NK-92 (cell line): ENCODE results near the gene ZNF467.

Experiments used
- DNase-seq: peaks from one replicate; lab custom pipeline; 2025; ENCODE audit not compliant: unreplicated experiment; lab: John Stamatoyannopoulos, UW

ZNF467 gene

GRCh38 chr7:149808311-149808710, 34.9 kb upstream of the ZNF467 start:
- no peak for DNase-seq

DNA sequence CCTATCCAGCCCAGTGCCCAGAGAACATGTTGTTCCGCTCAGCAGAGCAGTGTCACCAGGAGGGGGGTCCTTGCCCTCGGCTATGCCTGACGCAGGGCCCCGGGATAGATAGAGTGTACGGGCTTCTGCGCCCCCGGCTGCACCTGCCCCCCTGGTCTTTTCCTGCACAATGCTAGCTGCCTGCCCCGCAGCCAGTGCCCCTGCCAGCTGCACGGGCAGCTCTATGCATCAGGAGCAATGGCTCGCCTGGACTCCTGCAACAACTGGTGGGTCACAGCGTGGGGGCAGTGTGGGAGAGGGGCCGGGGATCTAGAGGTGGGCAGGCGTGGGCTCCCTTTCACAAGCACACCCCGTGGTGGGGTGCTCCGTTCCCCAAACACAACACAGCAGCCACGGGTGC, 33.3 kb upstream of the ZNF467 start:
- DNase-seq: no peak

DNA sequence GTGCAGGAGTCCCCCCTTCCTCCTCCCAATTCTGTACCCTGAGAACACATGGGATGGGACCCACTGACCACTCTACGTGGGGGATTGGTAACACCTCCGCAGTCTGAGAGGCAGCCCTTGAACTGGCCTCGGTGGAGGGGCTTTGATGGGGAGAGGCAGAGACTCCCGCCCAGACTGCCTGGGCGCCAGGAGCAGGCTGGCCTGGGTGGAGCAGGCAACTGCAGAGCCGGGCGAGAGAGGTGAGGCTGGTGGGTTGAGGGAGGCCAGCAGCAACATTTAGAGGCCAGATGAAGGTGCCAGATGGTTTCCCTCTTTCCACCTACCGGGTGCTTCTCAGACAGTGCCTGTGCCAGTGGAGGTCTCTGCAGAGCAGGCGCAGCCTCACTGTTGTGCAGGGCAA, 30.7 kb upstream of the ZNF467 start:
- no peak for DNase-seq

DNA sequence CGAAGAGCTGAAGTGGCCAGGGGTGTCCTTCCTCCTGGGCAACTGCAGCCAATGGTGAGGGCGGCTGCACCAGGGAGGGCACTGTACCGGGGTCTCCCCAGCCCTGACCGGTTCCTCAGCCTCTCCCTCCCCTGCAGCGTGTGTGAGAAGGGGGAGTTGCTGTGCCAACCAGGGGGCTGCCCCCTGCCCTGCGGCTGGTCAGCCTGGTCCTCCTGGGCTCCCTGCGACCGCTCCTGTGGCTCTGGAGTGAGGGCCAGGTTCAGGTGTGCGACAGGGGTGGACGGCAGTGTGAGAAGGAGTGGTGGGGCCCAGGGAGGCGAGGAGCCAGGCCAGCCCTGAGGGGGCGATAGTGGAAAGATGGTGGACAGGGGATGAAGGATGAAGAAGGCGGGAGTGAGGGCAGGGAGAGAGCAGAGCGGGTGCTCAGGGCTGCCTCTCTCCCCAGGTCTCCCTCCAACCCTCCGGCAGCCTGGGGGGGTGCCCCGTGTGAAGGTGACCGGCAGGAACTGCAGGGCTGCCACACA, 30.2 kb upstream of the ZNF467 start:
- no peak for DNase-seq

GRCh38 chr7:149802966-149803365, 29.6 kb upstream of the ZNF467 start:
- DNase-seq: no peak

- no peak for DNase-seq
Measured at GRCh38 chr7:149801816-149802215, 28.4 kb upstream of the ZNF467 start.

- DNase-seq: no peak
Measured at GRCh38 chr7:149801002-149801566, 27.7 kb upstream of the ZNF467 start.

DNA sequence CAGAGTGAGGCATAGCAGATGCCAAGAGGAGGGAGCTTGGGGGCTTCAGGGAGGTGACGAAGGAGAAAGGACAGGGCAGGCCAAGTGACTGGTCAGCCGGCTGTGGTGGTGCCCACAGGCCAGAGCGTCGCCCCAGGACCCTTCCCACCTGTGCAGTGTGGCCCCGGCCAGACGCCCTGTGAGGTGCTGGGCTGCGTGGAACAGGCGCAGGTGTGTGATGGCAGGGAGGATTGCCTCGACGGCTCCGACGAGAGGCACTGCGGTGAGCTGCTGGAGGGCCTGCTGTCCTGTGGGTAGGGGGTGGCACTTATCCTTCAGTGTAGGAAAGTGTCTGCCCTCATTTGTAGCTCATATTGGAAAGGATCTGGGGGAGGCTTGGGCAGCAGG, 26.8 kb upstream of the ZNF467 start:
- DNase-seq: no peak

DNA sequence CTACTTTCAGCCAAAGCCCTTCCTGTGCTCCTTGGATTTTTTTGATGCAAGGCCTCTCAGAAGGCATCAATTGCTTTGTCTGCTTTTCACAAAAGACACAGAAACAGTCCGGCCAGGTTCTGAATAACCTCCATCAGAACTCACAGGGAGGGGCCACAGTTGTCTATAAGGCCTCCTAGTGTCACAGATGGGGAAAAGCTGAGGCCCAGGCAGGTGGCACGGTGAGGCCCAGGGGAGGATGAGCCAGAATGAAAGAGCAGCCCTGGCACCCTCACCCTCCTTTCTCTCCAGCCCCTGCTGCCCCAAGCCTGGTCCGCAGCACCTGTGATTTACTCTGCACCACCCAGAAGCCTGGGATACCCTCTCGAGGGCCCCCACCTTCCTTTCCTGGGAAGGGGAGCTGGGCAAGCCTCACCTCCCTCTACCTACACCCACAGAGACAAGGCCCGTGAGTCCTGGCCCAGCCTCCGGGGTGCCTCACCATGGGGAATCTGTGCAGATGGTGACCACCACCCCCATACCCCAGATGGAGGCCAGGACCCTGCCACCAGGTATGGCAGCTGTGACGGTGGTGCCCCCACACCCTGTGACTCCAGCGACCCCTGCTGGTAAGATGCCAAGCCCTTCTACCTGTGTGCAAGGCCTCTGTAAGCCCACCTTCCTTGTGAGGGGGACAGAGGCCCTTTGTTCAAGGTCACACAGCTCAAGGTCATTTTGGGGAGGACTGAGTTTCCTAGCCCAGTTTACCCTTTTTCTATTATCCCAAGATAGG, 26.2 kb upstream of the ZNF467 start:
- no peak for DNase-seq

- DNase-seq: no peak
Measured at GRCh38 chr7:149797771-149798170, 24.4 kb upstream of the ZNF467 start.

GRCh38 chr7:149796287-149796860, 23.0 kb upstream of the ZNF467 start:
- DNase-seq: no peak

GRCh38 chr7:149795126-149795525, 21.7 kb upstream of the ZNF467 start:
- DNase-seq: no peak

GRCh38 chr7:149794661-149795060, 21.3 kb upstream of the ZNF467 start:
- DNase-seq: no peak

GRCh38 chr7:149793261-149793660, 19.9 kb upstream of the ZNF467 start:
- DNase-seq: no peak

DNA sequence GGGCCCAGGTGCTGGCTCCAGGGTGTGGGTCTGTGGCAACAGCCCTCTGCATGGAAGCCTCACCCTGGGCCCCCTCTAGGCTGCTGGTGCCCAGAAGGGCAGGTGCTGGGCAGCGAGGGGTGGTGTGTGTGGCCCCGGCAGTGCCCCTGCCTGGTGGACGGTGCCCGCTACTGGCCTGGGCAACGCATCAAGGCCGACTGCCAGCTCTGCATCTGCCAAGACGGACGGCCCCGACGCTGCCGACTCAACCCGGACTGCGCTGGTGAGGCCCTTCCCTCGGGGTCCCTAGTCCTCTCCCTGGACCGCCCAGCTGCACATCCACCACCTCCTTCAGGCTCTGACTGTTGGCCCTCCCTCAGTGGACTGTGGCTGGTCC, 18.8 kb upstream of the ZNF467 start:
- DNase-seq: no peak

DNA sequence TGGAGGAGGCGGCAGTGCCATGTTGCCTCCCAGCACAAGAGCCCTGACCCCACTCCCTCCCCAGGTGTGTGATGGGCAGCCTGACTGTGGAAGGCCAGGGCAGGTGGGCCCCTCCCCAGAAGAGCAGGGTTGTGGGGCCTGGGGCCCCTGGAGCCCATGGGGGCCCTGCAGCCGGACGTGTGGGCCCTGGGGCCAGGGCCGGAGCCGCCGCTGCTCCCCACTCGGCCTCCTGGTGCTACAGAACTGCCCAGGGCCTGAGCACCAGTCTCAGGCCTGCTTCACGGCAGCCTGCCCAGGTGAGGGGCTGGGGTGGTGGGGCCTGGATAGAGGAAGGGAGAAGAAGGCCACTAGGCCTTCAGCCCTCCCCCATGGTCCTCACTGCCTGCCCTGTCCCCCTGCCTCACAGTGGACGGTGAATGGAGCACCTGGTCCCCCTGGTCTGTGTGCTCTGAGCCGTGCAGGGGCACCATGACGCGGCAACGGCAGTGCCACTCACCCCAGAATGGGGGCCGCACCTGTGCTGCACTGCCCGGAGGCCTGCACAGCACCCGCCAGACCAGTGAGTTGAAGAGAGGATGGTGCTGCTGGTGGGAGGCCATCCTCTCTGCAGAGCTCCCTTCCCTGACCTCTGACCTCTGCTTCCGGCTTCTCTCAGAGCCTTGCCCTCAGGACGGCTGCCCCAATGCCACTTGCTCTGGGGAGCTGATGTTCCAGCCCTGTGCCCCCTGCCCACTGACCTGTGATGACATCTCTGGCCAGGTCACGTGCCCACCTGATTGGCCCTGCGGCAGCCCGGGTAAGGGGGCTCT, 18.2 kb upstream of the ZNF467 start:
- no peak for DNase-seq

GRCh38 chr7:149790754-149791360, 17.5 kb upstream of the ZNF467 start:
- DNase-seq: no peak

GRCh38 chr7:149790146-149790548, 16.8 kb upstream of the ZNF467 start:
- no peak for DNase-seq

GRCh38 chr7:149789101-149789500, 15.7 kb upstream of the ZNF467 start:
- no peak for DNase-seq

- no peak for DNase-seq
Measured at GRCh38 chr7:149788300-149788851, 15.0 kb upstream of the ZNF467 start.
